ENCODE data around the gene MADD.

- no peak for TF ChIP-seq POLR2A (IDR thresholded peaks at IDR 0.05; ENCODE audit: low read depth, low read length)
- TF ChIP-seq EZH2 (IDR thresholded peaks at IDR 0.05; ENCODE audit: borderline replicate concordance, low read depth, low read length, severe bottlenecking) = no peak
- TF ChIP-seq JUN (IDR thresholded peaks at IDR 0.05; ENCODE audit: borderline replicate concordance, insufficient read depth, insufficient read length, low read depth) = no peak
- no peak for TF ChIP-seq CTCF (IDR thresholded peaks at IDR 0.05; ENCODE audit: extremely low read depth in 1 of 2, insufficient read depth in 1 of 2, low read depth in 1 of 2, low read length in 2 of 2)
Observed at GRCh38 chr11:47296045-47296444, 26.1 kb downstream of the MADD start.

All from endothelial cell of umbilical vein (primary cell).